H9 (cell line): Measurements from ENCODE around the gene ITPR3. TPM values are rescaled to one million over a fixed set of nuclear protein-coding genes. Genes with fewer than 3 reads are reported as not detected.

ENCODE experiments used
- DNase-seq: peaks from one replicate; pipeline ENCODE4 v3.0.0-alpha.2; 2017
- H2AFZ ChIP-seq: one replicate; pipeline ENCODE4 v1.6.1; 2013; ENCODE audit warnings: mild to moderate bottlenecking, low read length, control low read depth, moderate library complexity
- H2AK5ac ChIP-seq: 2 replicates; pipeline ENCODE4 v1.6.1; 2013; ENCODE audit warnings: low read length, control low read depth, mixed read lengths; ENCODE audit not compliant: insufficient read length
- H2BK120ac ChIP-seq: one replicate; pipeline ENCODE4 v1.6.1; 2013; ENCODE audit warnings: low read depth, mild to moderate bottlenecking, low read length, control low read depth, inconsistent platforms; ENCODE audit not compliant: poor library complexity, severe bottlenecking
- H2BK12ac ChIP-seq: 2 replicates; pipeline ENCODE4 v1.6.1; 2013; ENCODE audit warnings: low read length, control low read depth, mixed read lengths, low read depth; ENCODE audit not compliant: insufficient read length
- H2BK15ac ChIP-seq: 2 replicates; pipeline ENCODE4 v1.6.1; 2013; ENCODE audit warnings: low read depth, low read length, control low read depth
- H2BK20ac ChIP-seq: one replicate; pipeline ENCODE4 v1.6.1; 2013; ENCODE audit warnings: low read depth, mild to moderate bottlenecking, low read length, control low read depth, inconsistent platforms; ENCODE audit not compliant: poor library complexity, severe bottlenecking
- H2BK5ac ChIP-seq: 2 replicates; pipeline ENCODE4 v1.6.1; 2013; ENCODE audit warnings: low read length, control low read depth, mixed read lengths; ENCODE audit not compliant: insufficient read length
- H3K14ac ChIP-seq: 2 replicates; pipeline ENCODE4 v1.6.1; 2013; ENCODE audit warnings: low read length, control low read depth; ENCODE audit not compliant: insufficient read depth
- H3K18ac ChIP-seq: 2 replicates; pipeline ENCODE4 v1.6.1; 2013; ENCODE audit warnings: low read depth, mild to moderate bottlenecking, mixed read lengths, low read length, control low read depth; ENCODE audit not compliant: insufficient read length
- H3K23ac ChIP-seq: 2 replicates; pipeline ENCODE4 v1.6.1; 2013; ENCODE audit warnings: low read length, control low read depth, mixed read lengths, low read depth; ENCODE audit not compliant: insufficient read length
- H3K23me2 ChIP-seq: 2 replicates; pipeline ENCODE4 v1.6.1; 2013; ENCODE audit warnings: low read depth, mild to moderate bottlenecking, mixed read lengths, low read length, control low read depth; ENCODE audit not compliant: insufficient read length, poor library complexity, severe bottlenecking
- H3K27ac ChIP-seq: 2 replicates; pipeline ENCODE4 v1.5.1; 2013; ENCODE audit warnings: low read length, control low read depth, mixed read lengths, low read depth; ENCODE audit not compliant: insufficient read length
- H3K27me3 ChIP-seq: 2 replicates; pipeline ENCODE4 v1.6.1; 2013; ENCODE audit warnings: low read length, control low read depth, inconsistent platforms; ENCODE audit not compliant: insufficient read depth
- H3K4ac ChIP-seq: 2 replicates; pipeline ENCODE4 v1.6.1; 2013; ENCODE audit warnings: low read depth, mild to moderate bottlenecking, control low read depth, inconsistent platforms, low read length, moderate library complexity
- H3K4me1 ChIP-seq: 2 replicates; pipeline ENCODE4 v1.6.1; 2013; ENCODE audit warnings: low read length, control low read depth, inconsistent platforms; ENCODE audit not compliant: insufficient read depth
- H3K4me2 ChIP-seq: 2 replicates; pipeline ENCODE4 v1.6.1; 2013; ENCODE audit warnings: low read length, control low read depth, mixed read lengths; ENCODE audit not compliant: insufficient read length, insufficient read depth
- H3K56ac ChIP-seq: 2 replicates; pipeline ENCODE4 v1.6.1; 2013; ENCODE audit warnings: low read depth, mild to moderate bottlenecking, mixed read lengths, low read length, control low read depth; ENCODE audit not compliant: insufficient read length
- H3K79me1 ChIP-seq: 2 replicates; pipeline ENCODE4 v1.6.1; 2013; ENCODE audit warnings: low read depth, mild to moderate bottlenecking, moderate library complexity, low read length, control low read depth, inconsistent platforms; ENCODE audit not compliant: insufficient read depth, poor library complexity, severe bottlenecking
- H3K79me2 ChIP-seq: 2 replicates; pipeline ENCODE4 v1.6.1; 2013; ENCODE audit warnings: low read length, control low read depth, inconsistent platforms; ENCODE audit not compliant: insufficient read depth
- H3K9ac ChIP-seq: 2 replicates; pipeline ENCODE4 v1.6.1; 2013; ENCODE audit warnings: low read length, control low read depth, mixed read lengths; ENCODE audit not compliant: insufficient read length; ENCODE audit errors: extremely low read depth
- H3K9me3 ChIP-seq: one replicate; pipeline ENCODE4 v1.6.1; 2013; ENCODE audit warnings: low read depth, low read length, inconsistent platforms; ENCODE audit not compliant: control insufficient read depth
- H3T11ph ChIP-seq: one replicate; pipeline ENCODE4 v1.6.1; 2013; ENCODE audit warnings: mild to moderate bottlenecking, low read length, control low read depth, inconsistent platforms
- H4K20me1 ChIP-seq: one replicate; pipeline ENCODE4 v1.6.1; 2013; ENCODE audit not compliant: control insufficient read depth, insufficient read length, insufficient read depth
- H4K5ac ChIP-seq: 2 replicates; pipeline ENCODE4 v1.6.1; 2013; ENCODE audit warnings: low read depth, mild to moderate bottlenecking, mixed read lengths, low read length, control low read depth; ENCODE audit not compliant: insufficient read length
- H4K8ac ChIP-seq: replicated peaks from 2 replicates; pipeline ENCODE4 v1.6.1; 2013; ENCODE audit warnings: low read length, control low read depth, mixed read lengths, low read depth; ENCODE audit not compliant: insufficient read length
- H4K91ac ChIP-seq: 2 replicates; pipeline ENCODE4 v1.6.1; 2013; ENCODE audit warnings: low read depth, mild to moderate bottlenecking, moderate library complexity, mixed read lengths, low read length, control low read depth; ENCODE audit not compliant: insufficient read length
- H3K27ac Mint-ChIP-seq, 3 experiments: 2 replicates in 2 of 3; 3 replicates in 1 of 3; pipeline ENCODE4 v1.8.0; 2020 to 2021; ENCODE audit warnings: mixed read lengths in 3 of 3, mild to moderate bottlenecking in 1 of 3, moderate library complexity in 1 of 3
- H3K27me3 Mint-ChIP-seq: 2 replicates; pipeline ENCODE4 v1.8.0; 2021; ENCODE audit warnings: low read depth, mild to moderate bottlenecking, moderate library complexity, mixed read lengths
- H3K36me3 Mint-ChIP-seq, 3 experiments: 2 replicates in 2 of 3; 3 replicates in 1 of 3; pipeline ENCODE4 v1.8.0; 2020 to 2021; ENCODE audit warnings: low read depth in 3 of 3, mixed read lengths in 3 of 3; ENCODE audit not compliant: insufficient read depth in 1 of 3
- H3K4me1 Mint-ChIP-seq, 2 experiments: 2 replicates each; pipeline ENCODE4 v1.8.0; 2020; ENCODE audit warnings: mixed read lengths in 2 of 2
- H3K4me3 Mint-ChIP-seq, 2 experiments: 2 replicates in 1 of 2; 3 replicates in 1 of 2; pipeline ENCODE4 v1.8.0; 2020 to 2021; ENCODE audit warnings: mild to moderate bottlenecking in 2 of 2, mixed read lengths in 2 of 2, moderate library complexity in 1 of 2
- H3K9me3 Mint-ChIP-seq, 2 experiments: 2 replicates in 1 of 2; 3 replicates in 1 of 2; pipeline ENCODE4 v1.8.0; 2020; ENCODE audit warnings: mild to moderate bottlenecking in 2 of 2, mixed read lengths in 2 of 2, moderate library complexity in 1 of 2
- WGBS: extraction: QIAGEN DNeasy Blood & Tissue Kit; methylation state at CpG from one replicate; pipeline ENCODE4 v1.1.7; 2013; ENCODE audit warnings: missing lambda C conversion rate, low lambda C conversion rate, mixed read lengths; ENCODE audit not compliant: insufficient read length; ENCODE audit errors: extremely low coverage; 5-methylcytosine and 5-hydroxymethylcytosine counted together
- total RNA-seq: library from RNA; stranded (reverse); gene quantifications from 2 replicates; pipeline ENCODE4 v1.2.1, GENCODE V29; 2021
- TF ChIP-seq, protein P1 (sequence below): fragments of 200-600 bp; sonication (generic); conservative IDR thresholded peaks from 3 replicates; pipeline ENCODE4 v1.8.0; 2021; ENCODE audit warnings: antibody characterized with exemption, mild to moderate bottlenecking

Gene ITPR3
- total RNA-seq, 1 experiment from 2014 or later = 40.3 TPM

DNA sequence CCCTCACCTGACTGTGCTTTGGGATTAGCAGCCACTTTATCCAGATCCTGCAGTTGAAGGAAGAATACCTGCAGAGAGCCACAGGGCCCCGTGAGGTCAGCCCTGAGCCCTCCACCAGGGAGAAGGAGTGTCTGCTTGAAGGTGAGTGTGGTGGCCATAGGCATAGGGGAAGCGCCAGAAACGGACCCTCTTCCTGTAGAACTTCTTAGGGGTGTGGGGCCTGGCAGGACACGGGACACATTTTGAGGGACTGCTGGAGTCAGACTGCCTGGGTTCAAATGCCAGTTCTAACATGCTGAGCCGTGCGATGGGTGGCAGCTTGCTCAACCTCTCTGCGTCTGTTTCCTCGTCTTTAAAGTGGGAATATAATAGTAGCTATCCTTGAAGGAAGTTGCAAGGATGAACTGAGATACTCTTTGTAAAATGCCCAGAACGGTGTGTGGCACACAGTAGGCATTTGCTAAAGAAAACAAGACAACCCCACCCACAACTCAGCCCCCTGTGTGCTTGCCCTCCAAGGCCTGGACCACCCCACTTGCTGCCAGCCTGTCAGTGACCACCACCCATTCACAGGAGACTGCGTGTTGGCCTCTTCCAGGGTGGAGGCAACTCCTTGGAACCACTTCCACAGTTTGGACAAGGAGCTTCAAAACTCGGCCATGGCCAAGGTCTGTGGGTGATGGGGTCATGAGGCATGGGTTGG is 36.3 kb upstream of the ITPR3 start:
- H3K4me1 ChIP-seq = no peaks in the 10 kb centered on the region; the same call in 1 of the 2 replicates
- no peaks in the 10 kb centered on the region for H3K9me3 ChIP-seq
- no peaks in the 10 kb centered on the region for H4K20me1 ChIP-seq
- H2AK5ac ChIP-seq = no peak overlapping the region
- no peaks in the 10 kb centered on the region for H3K79me2 ChIP-seq
- no peaks in the 10 kb centered on the region for H3K27me3 ChIP-seq
- H3K18ac ChIP-seq = no peak overlapping the region
- H2BK120ac ChIP-seq = no peak overlapping the region
- TF ChIP-seq, protein P1, sequence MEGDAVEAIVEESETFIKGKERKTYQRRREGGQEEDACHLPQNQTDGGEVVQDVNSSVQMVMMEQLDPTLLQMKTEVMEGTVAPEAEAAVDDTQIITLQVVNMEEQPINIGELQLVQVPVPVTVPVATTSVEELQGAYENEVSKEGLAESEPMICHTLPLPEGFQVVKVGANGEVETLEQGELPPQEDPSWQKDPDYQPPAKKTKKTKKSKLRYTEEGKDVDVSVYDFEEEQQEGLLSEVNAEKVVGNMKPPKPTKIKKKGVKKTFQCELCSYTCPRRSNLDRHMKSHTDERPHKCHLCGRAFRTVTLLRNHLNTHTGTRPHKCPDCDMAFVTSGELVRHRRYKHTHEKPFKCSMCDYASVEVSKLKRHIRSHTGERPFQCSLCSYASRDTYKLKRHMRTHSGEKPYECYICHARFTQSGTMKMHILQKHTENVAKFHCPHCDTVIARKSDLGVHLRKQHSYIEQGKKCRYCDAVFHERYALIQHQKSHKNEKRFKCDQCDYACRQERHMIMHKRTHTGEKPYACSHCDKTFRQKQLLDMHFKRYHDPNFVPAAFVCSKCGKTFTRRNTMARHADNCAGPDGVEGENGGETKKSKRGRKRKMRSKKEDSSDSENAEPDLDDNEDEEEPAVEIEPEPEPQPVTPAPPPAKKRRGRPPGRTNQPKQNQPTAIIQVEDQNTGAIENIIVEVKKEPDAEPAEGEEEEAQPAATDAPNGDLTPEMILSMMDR = no peak
- no peak overlapping the region for H3K27ac ChIP-seq
- no peak overlapping the region for H4K91ac ChIP-seq
- peak overlapping the region in 1 of 2 experiments; percentile 48; a peak in 1 of 5 replicates for H3K4me3 Mint-ChIP-seq
- H3T11ph ChIP-seq = no peak overlapping the region
- H2BK20ac ChIP-seq = no peak overlapping the region
- H3K4ac ChIP-seq = no peak overlapping the region
- H3K23me2 ChIP-seq = no peaks in the 10 kb centered on the region
- peaks cover 9 to 13% of the 10 kb centered on the region in 2 experiments for H3K4me1 Mint-ChIP-seq
- H2AFZ ChIP-seq = no peak overlapping the region
- no peaks in the 10 kb centered on the region for H3K36me3 Mint-ChIP-seq
- H2BK12ac ChIP-seq = no peak overlapping the region
- H3K9ac ChIP-seq = no peak overlapping the region
- no peak overlapping the region for H4K5ac ChIP-seq
- DNase-seq = no peak
- no peak overlapping the region for H2BK5ac ChIP-seq
- no peak overlapping the region for H3K4me2 ChIP-seq
- no peaks in the 10 kb centered on the region for H3K79me1 ChIP-seq
- no peak overlapping the region for H4K8ac ChIP-seq
- H3K9me3 Mint-ChIP-seq = no peaks in the 10 kb centered on the region
- no peak overlapping the region for H2BK15ac ChIP-seq
- H3K27ac Mint-ChIP-seq = no peak overlapping the region
- H3K14ac ChIP-seq = no peak overlapping the region
- no peak overlapping the region for H3K56ac ChIP-seq
- WGBS = no CpG with 5 or more reads among the region's 11 CpGs
- no peak overlapping the region for H3K23ac ChIP-seq
- H3K27me3 Mint-ChIP-seq = peaks cover 10% of the 10 kb centered on the region; the same call in 1 of the 2 replicates
